ENCODE data around the gene ANK3.
"Not testable (repeated sequence)": the region's sequence is repeated elsewhere in the genome, so short reads cannot be mapped to it uniquely, and the experiment has no call there.

ANK3 gene

GRCh38 chr10:60069311-60069710, 320.4 kb downstream of the ANK3 start:
- Mint-ChIP-seq H3K9me3 (no peaks in the 10 kb centered on the region), H3K27me3 (no peaks in the 10 kb centered on the region), H3K4me3 (no peak overlapping the region), H3K27ac (no peak overlapping the region), H3K4me1 (ENCODE audit: low read depth in 2 of 2) (no peaks in the 10 kb centered on the region), H3K36me3 (ENCODE audit: insufficient read depth) (peaks cover 2% of the 10 kb centered on the region)
- DNase-seq = no peak
- no peak for ATAC-seq (replicated peaks)

DNA sequence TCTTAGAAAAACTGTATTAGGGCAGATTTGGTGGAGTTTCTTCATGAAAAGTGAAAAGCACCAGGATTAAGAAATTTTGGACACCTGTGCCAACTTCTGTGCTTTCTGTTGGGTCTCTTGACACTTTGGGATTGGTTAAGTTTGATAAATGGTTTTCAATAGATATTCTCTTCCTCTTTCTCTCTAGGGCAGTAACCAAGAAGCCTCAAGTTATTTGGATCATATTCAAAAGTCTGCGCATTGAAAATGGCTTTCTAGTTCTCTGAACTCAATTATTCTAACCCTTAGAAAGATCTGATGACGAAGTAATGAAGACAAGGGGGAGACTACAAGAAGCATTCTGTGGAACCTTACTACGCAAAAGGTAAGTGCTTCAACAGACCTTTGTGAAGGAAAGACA, 339.3 kb downstream of the ANK3 start:
- DNase-seq (no peak), ATAC-seq (replicated peaks) (no peak)
- no peak overlapping the region for H3K4me3 Mint-ChIP-seq
- no peak overlapping the region for H3K27ac Mint-ChIP-seq
- H3K27me3 Mint-ChIP-seq = no peaks in the 10 kb centered on the region
- H3K4me1 Mint-ChIP-seq (ENCODE audit: low read depth in 2 of 2) = no peaks in the 10 kb centered on the region
- no peaks in the 10 kb centered on the region for H3K9me3 Mint-ChIP-seq
- H3K36me3 Mint-ChIP-seq (ENCODE audit: insufficient read depth) = peaks cover 4% of the 10 kb centered on the region

DNA sequence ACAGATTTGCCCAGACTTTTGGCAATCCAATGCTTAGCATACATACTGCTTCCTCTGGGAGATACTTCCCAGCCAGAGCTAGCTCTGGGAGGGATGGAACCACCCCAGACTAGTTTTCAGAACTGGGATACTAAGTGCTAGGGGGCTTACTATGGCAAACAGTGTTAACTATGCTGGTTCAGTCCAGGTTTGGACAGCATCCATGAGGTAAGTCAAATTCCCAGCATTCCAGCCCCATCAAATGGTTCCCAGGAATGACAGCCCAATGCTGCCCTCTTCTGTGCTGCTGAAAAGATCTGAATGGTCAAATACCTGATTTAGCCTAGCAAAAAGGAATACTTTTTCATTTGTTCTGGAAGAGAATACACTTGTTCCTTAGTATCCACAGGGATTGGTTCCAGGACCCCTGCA, 341.6 kb downstream of the ANK3 start:
- no peak overlapping the region for H3K27ac Mint-ChIP-seq
- H3K4me3 Mint-ChIP-seq = no peak overlapping the region
- no peak for DNase-seq
- no peaks in the 10 kb centered on the region for H3K9me3 Mint-ChIP-seq
- peaks cover 4% of the 10 kb centered on the region for H3K36me3 Mint-ChIP-seq (ENCODE audit: insufficient read depth)
- H3K4me1 Mint-ChIP-seq (ENCODE audit: low read depth in 2 of 2) = no peaks in the 10 kb centered on the region
- H3K27me3 Mint-ChIP-seq = no peaks in the 10 kb centered on the region
- ATAC-seq (replicated peaks) = no peak

DNA sequence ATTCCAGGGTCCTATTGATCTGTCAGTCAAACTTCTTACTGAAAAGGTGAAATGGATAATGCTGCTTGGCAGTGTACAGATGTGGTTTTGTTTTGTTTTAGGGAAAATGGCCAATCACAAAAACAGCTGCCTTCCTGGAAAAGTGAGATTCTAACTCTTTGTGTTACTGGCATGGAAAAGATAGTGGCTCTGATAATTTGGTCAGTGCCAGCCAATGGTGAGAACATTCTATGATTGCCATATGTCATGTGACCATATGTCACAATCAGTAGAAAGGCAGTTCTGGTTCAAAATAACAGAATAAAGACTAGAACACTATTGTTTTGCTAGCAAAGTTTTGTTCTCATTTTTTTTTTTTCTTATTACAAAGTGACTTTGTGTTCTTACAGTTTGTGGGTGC, 344.1 kb downstream of the ANK3 start:
- DNase-seq (no peak), ATAC-seq (replicated peaks) (no peak)
- Mint-ChIP-seq H3K36me3 (ENCODE audit: insufficient read depth) (peaks cover 6% of the 10 kb centered on the region), H3K9me3 (no peaks in the 10 kb centered on the region), H3K4me3 (no peak overlapping the region), H3K27ac (no peak overlapping the region), H3K27me3 (no peaks in the 10 kb centered on the region), H3K4me1 (ENCODE audit: low read depth in 2 of 2) (no peaks in the 10 kb centered on the region)

DNA sequence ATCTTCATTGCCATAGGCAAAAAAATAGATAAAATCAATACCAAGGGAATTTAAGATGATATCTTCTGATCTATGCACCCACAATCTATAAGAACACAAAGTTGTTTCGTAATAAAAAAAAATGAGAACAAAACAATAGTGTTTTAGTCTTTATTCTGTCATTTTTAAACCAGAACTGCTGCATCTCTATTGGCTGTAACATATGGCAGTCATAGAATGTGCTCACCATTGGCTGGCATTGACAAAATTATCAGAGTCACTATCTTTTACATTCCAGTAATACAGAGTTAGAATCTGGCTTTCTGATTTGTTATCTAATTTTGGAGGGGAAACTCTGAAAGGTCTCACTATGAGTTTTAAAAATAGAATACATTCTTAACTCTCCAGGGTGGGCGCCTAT, 344.7 kb downstream of the ANK3 start:
- ATAC-seq (replicated peaks) (no peak), DNase-seq (no peak)
- H3K36me3 Mint-ChIP-seq (ENCODE audit: insufficient read depth) = peaks cover 6% of the 10 kb centered on the region
- no peak overlapping the region for H3K4me3 Mint-ChIP-seq
- no peaks in the 10 kb centered on the region for H3K9me3 Mint-ChIP-seq
- H3K27me3 Mint-ChIP-seq = no peaks in the 10 kb centered on the region
- H3K27ac Mint-ChIP-seq = no peak overlapping the region
- no peaks in the 10 kb centered on the region for H3K4me1 Mint-ChIP-seq (ENCODE audit: low read depth in 2 of 2)

- no peak for ATAC-seq (replicated peaks)
- Mint-ChIP-seq H3K27me3 (no peaks in the 10 kb centered on the region), H3K27ac (no peak overlapping the region), H3K36me3 (ENCODE audit: insufficient read depth) (peaks cover 6% of the 10 kb centered on the region), H3K4me1 (ENCODE audit: low read depth in 2 of 2) (no peaks in the 10 kb centered on the region), H3K4me3 (no peak overlapping the region), H3K9me3 (no peaks in the 10 kb centered on the region)
- no peak for DNase-seq
Measured at GRCh38 chr10:60044242-60044641, 345.4 kb downstream of the ANK3 start.

- no peaks in the 10 kb centered on the region for H3K27me3 Mint-ChIP-seq
- DNase-seq (no peak), ATAC-seq (replicated peaks) (no peak)
- H3K27ac Mint-ChIP-seq = no peak overlapping the region
- no peaks in the 10 kb centered on the region for H3K4me1 Mint-ChIP-seq (ENCODE audit: low read depth in 2 of 2)
- peaks cover 6% of the 10 kb centered on the region for H3K36me3 Mint-ChIP-seq (ENCODE audit: insufficient read depth)
- no peak overlapping the region for H3K4me3 Mint-ChIP-seq
- no peaks in the 10 kb centered on the region for H3K9me3 Mint-ChIP-seq
Measured at GRCh38 chr10:60043561-60044241, 346.0 kb downstream of the ANK3 start.

DNA sequence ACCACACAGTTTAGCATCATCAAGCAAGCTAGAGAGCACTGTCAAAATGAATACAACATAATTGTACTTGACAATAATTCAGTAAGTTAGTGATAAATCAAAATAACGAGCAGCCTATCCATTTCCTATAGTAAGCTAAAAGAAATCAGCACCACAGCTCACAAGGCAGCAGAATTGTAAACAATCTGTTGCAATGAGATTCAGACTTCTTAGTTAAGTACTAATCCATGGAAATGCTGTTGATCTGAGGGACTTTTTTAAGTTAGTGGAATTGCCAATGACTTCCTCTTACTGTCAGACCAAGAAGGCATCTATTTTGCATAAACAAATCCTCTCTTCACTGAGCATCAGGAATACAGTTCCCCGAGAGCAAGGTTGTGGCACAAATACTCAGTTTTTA, 346.8 kb downstream of the ANK3 start:
- ATAC-seq (replicated peaks) (no peak), DNase-seq (no peak)
- Mint-ChIP-seq H3K4me1 (ENCODE audit: low read depth in 2 of 2) (no peaks in the 10 kb centered on the region), H3K36me3 (ENCODE audit: insufficient read depth) (peaks cover 6% of the 10 kb centered on the region), H3K4me3 (no peak overlapping the region), H3K27ac (no peak overlapping the region), H3K9me3 (no peaks in the 10 kb centered on the region), H3K27me3 (no peaks in the 10 kb centered on the region)

DNA sequence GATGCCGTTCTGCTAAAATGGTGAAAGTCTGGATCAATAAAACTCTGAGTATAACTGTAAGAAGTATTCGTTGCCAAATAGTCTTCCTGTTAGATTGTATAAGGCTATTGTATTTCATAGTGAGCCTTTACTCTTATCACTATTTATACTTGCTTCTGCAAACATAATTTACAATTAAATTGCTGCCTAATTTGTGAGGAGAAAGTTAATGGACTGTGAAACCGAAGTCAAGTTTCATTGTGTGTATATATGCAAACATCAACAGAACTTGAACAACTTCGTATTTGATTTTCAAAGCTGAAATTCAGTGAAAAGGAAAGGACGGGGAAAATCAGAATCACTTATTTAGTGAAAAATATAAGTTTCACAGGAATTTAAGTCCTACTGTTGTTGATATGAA, 347.4 kb downstream of the ANK3 start:
- ATAC-seq (replicated peaks) = no peak
- H3K9me3 Mint-ChIP-seq = no peaks in the 10 kb centered on the region

GRCh38 chr10:60041489-60042133, 348.1 kb downstream of the ANK3 start:
- peaks cover 6% of the 10 kb centered on the region for H3K36me3 Mint-ChIP-seq (ENCODE audit: insufficient read depth)
- peaks cover 0 to 5% of the 10 kb centered on the region in 2 donors for H3K27me3 Mint-ChIP-seq
- ATAC-seq (replicated peaks) = no peak
- DNase-seq = no peak
- H3K4me3 Mint-ChIP-seq = no peak overlapping the region
- H3K9me3 Mint-ChIP-seq = no peaks in the 10 kb centered on the region
- no peak overlapping the region for H3K27ac Mint-ChIP-seq
- no peaks in the 10 kb centered on the region for H3K4me1 Mint-ChIP-seq (ENCODE audit: low read depth in 2 of 2)

More for the DNA sequence above, 347.4 kb downstream of the ANK3 start:
- no peak for DNase-seq
- no peak overlapping the region for H3K27ac Mint-ChIP-seq
- H3K27me3 Mint-ChIP-seq = peaks cover 0 to 5% of the 10 kb centered on the region in 2 donors
- H3K36me3 Mint-ChIP-seq (ENCODE audit: insufficient read depth) = peaks cover 6% of the 10 kb centered on the region
- H3K4me1 Mint-ChIP-seq (ENCODE audit: low read depth in 2 of 2) = no peaks in the 10 kb centered on the region
- no peak overlapping the region for H3K4me3 Mint-ChIP-seq

- Mint-ChIP-seq H3K4me3 (no peak overlapping the region), H3K4me1 (ENCODE audit: low read depth in 2 of 2) (no peaks in the 10 kb centered on the region), H3K36me3 (ENCODE audit: insufficient read depth) (peaks cover 6% of the 10 kb centered on the region), H3K27ac (no peak overlapping the region), H3K27me3 (peaks cover 0 to 5% of the 10 kb centered on the region in 2 donors), H3K9me3 (no peaks in the 10 kb centered on the region)
- DNase-seq (no peak), ATAC-seq (replicated peaks) (no peak)
Measured at GRCh38 chr10:60040014-60040662, 349.5 kb downstream of the ANK3 start.

DNA sequence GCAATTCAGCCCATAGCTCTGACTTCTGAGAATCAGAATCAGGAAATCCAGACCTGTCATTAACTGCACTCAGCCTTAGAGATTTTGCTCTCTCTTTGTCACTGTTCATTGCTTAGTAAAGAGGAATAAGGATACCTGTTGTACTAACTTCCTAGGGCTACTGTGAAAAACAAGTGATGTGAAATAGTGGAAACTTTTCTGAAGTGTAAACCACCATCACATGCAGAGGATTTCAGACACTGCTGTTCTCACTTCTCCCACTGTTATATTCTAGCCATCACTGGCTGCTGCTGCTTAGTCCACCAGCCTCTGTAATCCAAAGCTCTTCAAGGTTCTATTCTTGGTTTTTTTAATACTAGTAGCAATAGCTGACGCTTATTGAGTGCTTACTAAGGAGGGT, 353.7 kb downstream of the ANK3 start:
- ATAC-seq (replicated peaks) = no peak
- no peak overlapping the region for H3K4me3 Mint-ChIP-seq
- peaks cover 0 to 5% of the 10 kb centered on the region in 2 donors for H3K27me3 Mint-ChIP-seq
- H3K27ac Mint-ChIP-seq = peak overlapping the region in 1 of 2 donors; percentile 38
- DNase-seq = no peak
- H3K9me3 Mint-ChIP-seq = no peaks in the 10 kb centered on the region
- H3K4me1 Mint-ChIP-seq (ENCODE audit: low read depth in 2 of 2) = no peaks in the 10 kb centered on the region
- peaks cover 2% of the 10 kb centered on the region for H3K36me3 Mint-ChIP-seq (ENCODE audit: insufficient read depth)

DNA sequence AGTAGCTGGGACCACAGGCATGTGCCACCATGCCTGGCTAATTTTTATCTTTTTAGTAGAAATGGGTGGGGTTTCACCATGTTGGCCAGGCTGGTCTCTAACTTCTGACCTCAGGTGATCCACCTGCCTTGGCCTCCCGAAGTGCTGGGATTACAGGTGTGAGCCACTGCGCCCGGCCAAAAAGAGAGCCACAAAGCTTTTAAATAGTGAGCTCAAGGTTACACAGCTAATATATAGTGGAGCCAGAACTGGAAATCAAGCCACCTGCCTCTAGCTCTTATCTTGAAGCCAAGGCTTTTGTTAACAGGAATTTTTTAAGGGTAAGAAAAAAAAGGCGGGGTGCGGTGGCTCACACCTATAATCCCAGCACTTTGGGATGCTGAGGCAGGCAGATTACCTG, 354.3 kb downstream of the ANK3 start:
- H3K4me3 Mint-ChIP-seq; ATAC-seq (replicated peaks); H3K27me3 Mint-ChIP-seq; H3K9me3 Mint-ChIP-seq; DNase-seq; H3K4me1 Mint-ChIP-seq (ENCODE audit: low read depth in 2 of 2); H3K27ac Mint-ChIP-seq; H3K36me3 Mint-ChIP-seq (ENCODE audit: insufficient read depth): not testable (repeated sequence)

- peak; percentile 5 to 17 (median 11) for DNase-seq
- Mint-ChIP-seq H3K4me1 (ENCODE audit: low read depth in 2 of 2) (no peaks in the 10 kb centered on the region), H3K27ac (no peak overlapping the region), H3K4me3 (no peak overlapping the region), H3K36me3 (ENCODE audit: insufficient read depth) (peaks cover 3% of the 10 kb centered on the region), H3K9me3 (no peaks in the 10 kb centered on the region), H3K27me3 (peaks cover 0 to 5% of the 10 kb centered on the region in 2 donors)
- ATAC-seq (replicated peaks) = no peak
Measured at GRCh38 chr10:60032723-60033122, 357.0 kb downstream of the ANK3 start.

Measured in effector memory CD8-positive, alpha-beta T cell (primary cell).